ENCODE results near the gene RFTN2. TPM values are rescaled to one million over a fixed set of nuclear protein-coding genes. Genes with fewer than 3 reads are reported as not detected.
"Not testable (repeated sequence)": the region's sequence is repeated elsewhere in the genome, so short reads cannot be mapped to it uniquely, and the experiment has no call there.

RFTN2 gene
- total and polyA plus RNA-seq, 2 experiments from 2014 or later: 0.42 to 2.1 TPM

- H3K4me1 Mint-ChIP-seq: peaks cover 14% of the 10 kb centered on the region
- peaks cover 22% of the 10 kb centered on the region for H3K9me3 Mint-ChIP-seq
- H3K36me3 Mint-ChIP-seq (ENCODE audit: low read depth): peaks cover 22% of the 10 kb centered on the region
- H3K27ac Mint-ChIP-seq; H3F3A ChIP-seq (replicated peaks; ENCODE audit: low read depth); H3K27me3 ChIP-seq (ENCODE audit: insufficient read depth); H3K4me3 Mint-ChIP-seq; H4K20me1 ChIP-seq (replicated peaks; ENCODE audit: insufficient read depth); H2AFZ ChIP-seq; H3K79me2 ChIP-seq (replicated peaks; ENCODE audit: insufficient read depth); ATAC-seq; H3K27me3 Mint-ChIP-seq (ENCODE audit: insufficient read depth, low read depth, poor library complexity): not testable (repeated sequence)
- peaks cover 14% of the 10 kb centered on the region for H3K36me3 ChIP-seq (ENCODE audit: insufficient read depth)
- H3K4me2 ChIP-seq: peak overlapping the region; percentile 78
- TF ChIP-seq, protein P1, sequence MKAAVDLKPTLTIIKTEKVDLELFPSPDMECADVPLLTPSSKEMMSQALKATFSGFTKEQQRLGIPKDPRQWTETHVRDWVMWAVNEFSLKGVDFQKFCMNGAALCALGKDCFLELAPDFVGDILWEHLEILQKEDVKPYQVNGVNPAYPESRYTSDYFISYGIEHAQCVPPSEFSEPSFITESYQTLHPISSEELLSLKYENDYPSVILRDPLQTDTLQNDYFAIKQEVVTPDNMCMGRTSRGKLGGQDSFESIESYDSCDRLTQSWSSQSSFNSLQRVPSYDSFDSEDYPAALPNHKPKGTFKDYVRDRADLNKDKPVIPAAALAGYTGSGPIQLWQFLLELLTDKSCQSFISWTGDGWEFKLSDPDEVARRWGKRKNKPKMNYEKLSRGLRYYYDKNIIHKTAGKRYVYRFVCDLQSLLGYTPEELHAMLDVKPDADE (IDR thresholded peaks at IDR 0.05): peak; percentile 28; the same call in 1 of the 2 replicates
- TF ChIP-seq NANOG (IDR thresholded peaks at IDR 0.05; ENCODE audit: borderline replicate concordance): peak; percentile 85
- H3K4me3 ChIP-seq: peak overlapping the region; percentile 52; the same call in 1 of the 2 replicates
- peaks cover 37% of the 10 kb centered on the region for H3K4me1 ChIP-seq (ENCODE audit: insufficient read depth)
- H3K27ac ChIP-seq (ENCODE audit: low read depth): peak overlapping the region; percentile 89
- H3K9me2 ChIP-seq (ENCODE audit: insufficient read depth): peaks cover 10% of the 10 kb centered on the region; the same call in 1 of the 2 replicates
- peak; percentile 69 for DNase-seq (ENCODE audit: low spot score)
These were observed 97.1 kb downstream of the RFTN2 start for GRCh38 chr2:197578294-197578693.

GRCh38 chr2:197577446-197577845 lies 97.9 kb downstream of the RFTN2 start:
- Histone ChIP-seq H2AFZ (no peak overlapping the region), H3F3A (replicated peaks; ENCODE audit: low read depth) (0 out of 2 replicates have a peak, but pooled peaks cover 3% of the 10 kb centered on the region), H4K20me1 (replicated peaks; ENCODE audit: insufficient read depth) (no peaks in the 10 kb centered on the region), H3K27me3 (ENCODE audit: insufficient read depth) (no peaks in the 10 kb centered on the region), H3K4me1 (ENCODE audit: insufficient read depth) (peaks cover 37% of the 10 kb centered on the region), H3K9me2 (ENCODE audit: insufficient read depth) (peaks cover 10% of the 10 kb centered on the region; the same call in 1 of the 2 replicates), H3K4me2 (peak overlapping the region; percentile 6), H3K36me3 (ENCODE audit: insufficient read depth) (peaks cover 16% of the 10 kb centered on the region), H3K79me2 (replicated peaks; ENCODE audit: insufficient read depth) (no peaks in the 10 kb centered on the region; the same call in 1 of the 2 replicates), H3K27ac (ENCODE audit: low read depth) (peak overlapping the region; percentile 89), H3K4me3 (no peak overlapping the region)
- H3K4me3 Mint-ChIP-seq: no peak overlapping the region
- H3K9me3 Mint-ChIP-seq: peaks cover 31% of the 10 kb centered on the region
- no peak overlapping the region; the same call in 1 of the 2 replicates for H3K27ac Mint-ChIP-seq
- DNase-seq (ENCODE audit: low spot score) (no peak), ATAC-seq (no peak)
- H3K27me3 Mint-ChIP-seq (ENCODE audit: insufficient read depth, low read depth, poor library complexity): peaks cover 2% of the 10 kb centered on the region
- peaks cover 14% of the 10 kb centered on the region for H3K4me1 Mint-ChIP-seq
- H3K36me3 Mint-ChIP-seq (ENCODE audit: low read depth): peaks cover 31% of the 10 kb centered on the region
- no peak for TF ChIP-seq EZH2 (IDR thresholded peaks at IDR 0.05; ENCODE audit: low read depth, unreplicated experiment)
- no peak for TF ChIP-seq ZNF114 (CRISPR knock-in tag; IDR thresholded peaks at IDR 0.05)
- TF ChIP-seq CTCF (conservative IDR thresholded peaks at IDR 0.05; ENCODE audit: low read depth in 2 of 2): no peak
- no peak for TF ChIP-seq EZH2phosphoT487 (IDR thresholded peaks at IDR 0.05; ENCODE audit: unreplicated experiment)
- TF ChIP-seq POLR2AphosphoS5 (IDR thresholded peaks at IDR 0.05; ENCODE audit: low read depth): no peak
- TF ChIP-seq CREB1 (CRISPR knock-in tag; IDR thresholded peaks at IDR 0.05; ENCODE audit: low read depth): no peak
- TF ChIP-seq ZNF331 (CRISPR knock-in tag; IDR thresholded peaks at IDR 0.05; ENCODE audit: low read depth): no peak
- TF ChIP-seq, protein P1 (IDR thresholded peaks at IDR 0.05): no peak
- TF ChIP-seq STAT1 (IDR thresholded peaks at IDR 0.05; ENCODE audit: unreplicated experiment): no peak
- TF ChIP-seq, protein P2, sequence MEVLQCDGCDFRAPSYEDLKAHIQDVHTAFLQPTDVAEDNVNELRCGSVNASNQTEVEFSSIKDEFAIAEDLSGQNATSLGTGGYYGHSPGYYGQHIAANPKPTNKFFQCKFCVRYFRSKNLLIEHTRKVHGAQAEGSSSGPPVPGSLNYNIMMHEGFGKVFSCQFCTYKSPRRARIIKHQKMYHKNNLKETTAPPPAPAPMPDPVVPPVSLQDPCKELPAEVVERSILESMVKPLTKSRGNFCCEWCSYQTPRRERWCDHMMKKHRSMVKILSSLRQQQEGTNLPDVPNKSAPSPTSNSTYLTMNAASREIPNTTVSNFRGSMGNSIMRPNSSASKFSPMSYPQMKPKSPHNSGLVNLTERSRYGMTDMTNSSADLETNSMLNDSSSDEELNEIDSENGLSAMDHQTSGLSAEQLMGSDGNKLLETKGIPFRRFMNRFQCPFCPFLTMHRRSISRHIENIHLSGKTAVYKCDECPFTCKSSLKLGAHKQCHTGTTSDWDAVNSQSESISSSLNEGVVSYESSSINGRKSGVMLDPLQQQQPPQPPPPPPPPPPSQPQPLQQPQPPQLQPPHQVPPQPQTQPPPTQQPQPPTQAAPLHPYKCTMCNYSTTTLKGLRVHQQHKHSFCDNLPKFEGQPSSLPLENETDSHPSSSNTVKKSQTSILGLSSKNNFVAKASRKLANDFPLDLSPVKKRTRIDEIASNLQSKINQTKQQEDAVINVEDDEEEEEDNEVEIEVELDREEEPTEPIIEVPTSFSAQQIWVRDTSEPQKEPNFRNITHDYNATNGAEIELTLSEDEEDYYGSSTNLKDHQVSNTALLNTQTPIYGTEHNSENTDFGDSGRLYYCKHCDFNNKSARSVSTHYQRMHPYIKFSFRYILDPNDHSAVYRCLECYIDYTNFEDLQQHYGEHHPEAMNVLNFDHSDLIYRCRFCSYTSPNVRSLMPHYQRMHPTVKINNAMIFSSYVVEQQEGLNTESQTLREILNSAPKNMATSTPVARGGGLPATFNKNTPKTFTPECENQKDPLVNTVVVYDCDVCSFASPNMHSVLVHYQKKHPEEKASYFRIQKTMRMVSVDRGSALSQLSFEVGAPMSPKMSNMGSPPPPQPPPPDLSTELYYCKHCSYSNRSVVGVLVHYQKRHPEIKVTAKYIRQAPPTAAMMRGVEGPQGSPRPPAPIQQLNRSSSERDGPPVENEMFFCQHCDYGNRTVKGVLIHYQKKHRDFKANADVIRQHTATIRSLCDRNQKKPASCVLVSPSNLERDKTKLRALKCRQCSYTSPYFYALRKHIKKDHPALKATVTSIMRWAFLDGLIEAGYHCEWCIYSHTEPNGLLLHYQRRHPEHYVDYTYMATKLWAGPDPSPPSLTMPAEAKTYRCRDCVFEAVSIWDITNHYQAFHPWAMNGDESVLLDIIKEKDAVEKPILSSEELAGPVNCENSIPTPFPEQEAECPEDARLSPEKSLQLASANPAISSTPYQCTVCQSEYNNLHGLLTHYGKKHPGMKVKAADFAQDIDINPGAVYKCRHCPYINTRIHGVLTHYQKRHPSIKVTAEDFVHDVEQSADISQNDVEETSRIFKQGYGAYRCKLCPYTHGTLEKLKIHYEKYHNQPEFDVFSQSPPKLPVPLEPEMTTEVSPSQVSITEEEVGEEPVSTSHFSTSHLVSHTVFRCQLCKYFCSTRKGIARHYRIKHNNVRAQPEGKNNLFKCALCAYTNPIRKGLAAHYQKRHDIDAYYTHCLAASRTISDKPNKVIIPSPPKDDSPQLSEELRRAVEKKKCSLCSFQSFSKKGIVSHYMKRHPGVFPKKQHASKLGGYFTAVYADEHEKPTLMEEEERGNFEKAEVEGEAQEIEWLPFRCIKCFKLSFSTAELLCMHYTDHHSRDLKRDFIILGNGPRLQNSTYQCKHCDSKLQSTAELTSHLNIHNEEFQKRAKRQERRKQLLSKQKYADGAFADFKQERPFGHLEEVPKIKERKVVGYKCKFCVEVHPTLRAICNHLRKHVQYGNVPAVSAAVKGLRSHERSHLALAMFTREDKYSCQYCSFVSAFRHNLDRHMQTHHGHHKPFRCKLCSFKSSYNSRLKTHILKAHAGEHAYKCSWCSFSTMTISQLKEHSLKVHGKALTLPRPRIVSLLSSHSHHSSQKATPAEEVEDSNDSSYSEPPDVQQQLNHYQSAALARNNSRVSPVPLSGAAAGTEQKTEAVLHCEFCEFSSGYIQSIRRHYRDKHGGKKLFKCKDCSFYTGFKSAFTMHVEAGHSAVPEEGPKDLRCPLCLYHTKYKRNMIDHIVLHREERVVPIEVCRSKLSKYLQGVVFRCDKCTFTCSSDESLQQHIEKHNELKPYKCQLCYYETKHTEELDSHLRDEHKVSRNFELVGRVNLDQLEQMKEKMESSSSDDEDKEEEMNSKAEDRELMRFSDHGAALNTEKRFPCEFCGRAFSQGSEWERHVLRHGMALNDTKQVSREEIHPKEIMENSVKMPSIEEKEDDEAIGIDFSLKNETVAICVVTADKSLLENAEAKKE (CRISPR knock-in tag; IDR thresholded peaks at IDR 0.05): no peak
- TF ChIP-seq JUNB (IDR thresholded peaks at IDR 0.05; ENCODE audit: unreplicated experiment): no peak

Measured in GM23338 (cell line).